Right lobe of liver (tissue), 4 donors: ENCODE measurements around the gene SCUBE2.

Source experiments
- CTCF ChIP-seq, 4 donors: fragments of 200-600 bp in 3 of 4; fragments of 450-650 bp in 1 of 4; IDR thresholded peaks; one replicate each; pipeline versions ENCODE4 v1.5.1 to v1.8.0; 2016 to 2022; ENCODE audit warnings: antibody characterized with exemption in 4 of 4, mild to moderate bottlenecking in 2 of 4
- POLR2A ChIP-seq: fragments of 450-650 bp; IDR thresholded peaks from one replicate; pipeline ENCODE4 v1.6.1; 2017; ENCODE audit warnings: antibody characterized with exemption, mild to moderate bottlenecking
- donor health status: DM: no; HTN: no; CAD: no.
- donor health status: DM: no; HTN: no; CAD: no.
- donor health status: DM: no; HTN: yes; CAD: no.

GRCh38 chr11:9046481-9046880 is 44.9 kb downstream of the SCUBE2 start:
- TF ChIP-seq POLR2A = no peak
- TF ChIP-seq CTCF (IDR thresholded peaks at IDR 0.05) = no peak
